MCF 10A (cell line): ENCODE measurements around the gene ERBIN. TPM values are rescaled to one million over a fixed set of nuclear protein-coding genes. Genes with fewer than 3 reads are reported as not detected.

Experiments used
- BruUV-seq: library from RNA; stranded (reverse); fragments of 400-500 nt; replicated peaks from 2 replicates; lab custom pipeline; 2021; lab: Mats Ljungman, UMichigan
- CTCF ChIA-PET: fragments of 300-600 bp; sonication (Branson Sonifier 250); formaldehyde crosslinking; extraction: SDS; loops from one replicate; lab custom pipeline; 2021; ENCODE audit warnings: antibody characterized with exemption, inconsistent platforms; lab: Yijun Ruan, JAX
- POLR2A ChIA-PET: fragments of 300-600, 350-650 bp; sonication (Branson Sonifier 250); formaldehyde crosslinking; extraction: SDS; loops from one replicate; lab custom pipeline; 2020; ENCODE audit warnings: antibody characterized with exemption, inconsistent platforms; lab: Yijun Ruan, JAX
- DNase-seq: peaks from one replicate; pipeline ENCODE4 v3.0.0-alpha.2; 2018; ENCODE audit not compliant: unreplicated experiment
- H3K27ac Mint-ChIP-seq: one replicate; pipeline ENCODE4 v1.8.0; 2022; ENCODE audit warnings: mild to moderate bottlenecking, low read depth, mixed read lengths; ENCODE audit not compliant: unreplicated experiment
- H3K27me3 Mint-ChIP-seq: one replicate; pipeline ENCODE4 v1.8.0; 2022; ENCODE audit warnings: mixed read lengths; ENCODE audit not compliant: insufficient read depth, unreplicated experiment
- H3K36me3 Mint-ChIP-seq: one replicate; pipeline ENCODE4 v1.8.0; 2022; ENCODE audit warnings: mild to moderate bottlenecking, moderate library complexity, mixed read lengths; ENCODE audit not compliant: insufficient read depth, unreplicated experiment
- H3K4me1 Mint-ChIP-seq: one replicate; pipeline ENCODE4 v1.8.0; 2022; ENCODE audit warnings: mixed read lengths; ENCODE audit not compliant: insufficient read depth, unreplicated experiment
- H3K4me3 Mint-ChIP-seq: one replicate; pipeline ENCODE4 v1.8.0; 2022; ENCODE audit warnings: mild to moderate bottlenecking, moderate library complexity, mixed read lengths; ENCODE audit not compliant: unreplicated experiment
- H3K9me3 Mint-ChIP-seq: one replicate; pipeline ENCODE4 v1.8.0; 2022; ENCODE audit warnings: mixed read lengths; ENCODE audit not compliant: unreplicated experiment
- intact Hi-C: fragments of 100-400 bp; cut with micrococcal nuclease; formaldehyde crosslinking; loops from 2 replicates; pipeline ENCODE4 v1.14.1; 2022
- total RNA-seq: library from RNA; stranded (reverse); gene quantifications from 2 replicates; pipeline ENCODE4 v1.2.3, GENCODE V29; 2022
- TF ChIP-seq, protein P1 (sequence below): fragments of 200-600 bp; IDR thresholded peaks from one replicate; pipeline ENCODE4 v1.8.0; 2022; ENCODE audit warnings: antibody characterized with exemption, mild to moderate bottlenecking; ENCODE audit not compliant: unreplicated experiment

Gene ERBIN
- total RNA-seq, 1 experiment from 2014 or later: 71.3 TPM

- ChIA-PET POLR2A (no interaction called here), CTCF (no interaction called here)
- no peak for DNase-seq
- intact Hi-C loops: no loop called here
- H3K27me3 Mint-ChIP-seq: no peaks in the 10 kb centered on the region
- no peak overlapping the region for H3K27ac Mint-ChIP-seq
- no peaks in the 10 kb centered on the region for H3K4me1 Mint-ChIP-seq
- H3K36me3 Mint-ChIP-seq: no peaks in the 10 kb centered on the region
- BruUV-seq: no TSS peak
- H3K9me3 Mint-ChIP-seq: no peaks in the 10 kb centered on the region
- H3K4me3 Mint-ChIP-seq: no peak overlapping the region
- TF ChIP-seq, protein P1, sequence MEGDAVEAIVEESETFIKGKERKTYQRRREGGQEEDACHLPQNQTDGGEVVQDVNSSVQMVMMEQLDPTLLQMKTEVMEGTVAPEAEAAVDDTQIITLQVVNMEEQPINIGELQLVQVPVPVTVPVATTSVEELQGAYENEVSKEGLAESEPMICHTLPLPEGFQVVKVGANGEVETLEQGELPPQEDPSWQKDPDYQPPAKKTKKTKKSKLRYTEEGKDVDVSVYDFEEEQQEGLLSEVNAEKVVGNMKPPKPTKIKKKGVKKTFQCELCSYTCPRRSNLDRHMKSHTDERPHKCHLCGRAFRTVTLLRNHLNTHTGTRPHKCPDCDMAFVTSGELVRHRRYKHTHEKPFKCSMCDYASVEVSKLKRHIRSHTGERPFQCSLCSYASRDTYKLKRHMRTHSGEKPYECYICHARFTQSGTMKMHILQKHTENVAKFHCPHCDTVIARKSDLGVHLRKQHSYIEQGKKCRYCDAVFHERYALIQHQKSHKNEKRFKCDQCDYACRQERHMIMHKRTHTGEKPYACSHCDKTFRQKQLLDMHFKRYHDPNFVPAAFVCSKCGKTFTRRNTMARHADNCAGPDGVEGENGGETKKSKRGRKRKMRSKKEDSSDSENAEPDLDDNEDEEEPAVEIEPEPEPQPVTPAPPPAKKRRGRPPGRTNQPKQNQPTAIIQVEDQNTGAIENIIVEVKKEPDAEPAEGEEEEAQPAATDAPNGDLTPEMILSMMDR: no peak
Measured at GRCh38 chr5:65892801-65893200, 33.6 kb upstream of the ERBIN start.

DNA sequence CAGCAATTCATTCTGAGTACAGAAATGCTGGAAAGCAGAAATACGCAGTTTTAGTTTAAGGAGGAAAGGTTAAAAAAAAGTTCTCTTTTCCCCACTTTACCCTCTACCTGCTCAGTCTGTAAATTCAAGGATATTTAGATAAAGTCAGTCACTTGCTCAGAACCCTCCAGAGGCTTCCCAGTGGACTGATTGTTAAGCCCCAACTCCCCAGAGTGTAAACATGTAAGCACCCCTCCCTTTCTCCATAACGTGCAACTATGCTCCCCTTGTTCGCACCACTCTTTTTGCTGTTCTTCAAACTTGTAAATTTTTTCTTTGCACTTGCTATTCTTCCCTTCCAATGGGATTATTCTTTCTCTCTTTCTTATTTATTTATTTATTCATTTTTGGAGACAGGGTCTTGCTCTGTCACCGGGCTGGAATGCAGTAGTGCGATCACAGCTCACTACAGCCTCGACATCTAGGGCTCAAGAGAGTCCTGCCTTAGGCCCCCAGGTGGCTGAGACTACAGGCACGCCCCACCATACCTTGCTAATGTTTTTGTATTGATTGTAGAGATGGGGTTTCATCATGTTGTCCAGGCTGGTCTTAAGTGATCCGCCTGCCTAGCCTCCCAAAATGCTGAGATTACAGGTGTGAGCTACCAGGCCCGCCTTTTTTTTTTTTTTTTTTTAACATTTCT is 32.5 kb upstream of the ERBIN start:
- ChIA-PET POLR2A (interaction anchor here (1.0 kb wide), 1 partner anchor 34 kb away, joined by 3 read pairs; no protein-coding TSS in a partner anchor), CTCF (interaction anchor here (0.5 to 0.7 kb wide), 2 partner anchors 17 to 1148 kb away, joined by 3 to 5 read pairs; no protein-coding TSS in a partner anchor)
- Mint-ChIP-seq H3K9me3 (no peaks in the 10 kb centered on the region), H3K27me3 (no peaks in the 10 kb centered on the region), H3K27ac (no peak overlapping the region), H3K4me3 (no peak overlapping the region), H3K4me1 (no peaks in the 10 kb centered on the region), H3K36me3 (no peaks in the 10 kb centered on the region)
- intact Hi-C loops: no loop called here
- TF ChIP-seq, protein P1: no peak
- BruUV-seq: no TSS peak
- no peak for DNase-seq

GRCh38 chr5:65895891-65896290 is 30.5 kb upstream of the ERBIN start:
- Mint-ChIP-seq H3K9me3 (no peaks in the 10 kb centered on the region), H3K27me3 (no peaks in the 10 kb centered on the region), H3K4me1 (no peaks in the 10 kb centered on the region), H3K4me3 (no peak overlapping the region), H3K36me3 (no peaks in the 10 kb centered on the region), H3K27ac (no peak overlapping the region)
- CTCF ChIA-PET: interaction anchor here (0.5 to 1.0 kb wide), 2 partner anchors 25 to 28 kb away, joined by 3 to 4 read pairs; no protein-coding TSS in a partner anchor
- POLR2A ChIA-PET: interaction anchor here (0.7 to 1.3 kb wide), 3 partner anchors 12 to 133 kb away, joined by 3 to 5 read pairs (median 4); partner anchors contain the start of gene ERBIN
- intact Hi-C loops: no loop called here
- TF ChIP-seq, protein P1: no peak
- no peak for DNase-seq
- BruUV-seq: no TSS peak

DNA sequence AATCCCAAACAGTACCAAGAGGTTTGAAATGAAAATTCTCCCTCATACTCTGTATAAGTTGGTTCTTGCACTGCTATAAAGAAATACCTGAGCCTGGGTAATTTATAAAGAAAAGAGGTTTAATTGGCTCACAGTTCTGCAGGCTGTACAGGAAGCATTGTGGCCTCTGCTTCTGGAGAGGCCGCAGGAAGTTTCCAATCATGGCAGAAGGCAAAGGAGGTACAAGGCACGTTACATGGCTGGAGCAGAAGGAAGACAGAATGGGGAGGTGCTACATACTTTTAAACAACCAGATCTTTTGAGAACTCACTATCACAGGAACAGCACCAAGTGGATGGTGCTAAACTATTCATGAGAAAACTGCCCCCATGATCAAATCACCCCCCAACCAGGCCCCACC is 25.6 kb upstream of the ERBIN start:
- Mint-ChIP-seq H3K27me3 (no peaks in the 10 kb centered on the region), H3K36me3 (no peaks in the 10 kb centered on the region), H3K9me3 (no peaks in the 10 kb centered on the region), H3K4me1 (no peaks in the 10 kb centered on the region), H3K27ac (no peak overlapping the region), H3K4me3 (no peak overlapping the region)
- DNase-seq: no peak
- CTCF ChIA-PET: no interaction called here
- intact Hi-C loops: no loop called here
- TF ChIP-seq, protein P1: no peak
- BruUV-seq: no TSS peak
- POLR2A ChIA-PET: no interaction called here
